HUES48 (cell line): ENCODE data around the gene PRR12.

Source experiments
- H3K27ac ChIP-seq: one replicate; pipeline ENCODE4 v1.7.0; 2013; ENCODE audit warnings: low read depth, low read length, inconsistent platforms
- H3K27me3 ChIP-seq: 2 replicates; pipeline ENCODE4 v1.6.1; 2013; ENCODE audit warnings: mild to moderate bottlenecking, low read length; ENCODE audit not compliant: control insufficient read depth, insufficient read depth
- H3K36me3 ChIP-seq: 2 replicates; pipeline ENCODE4 v1.6.1; 2013; ENCODE audit warnings: low read length; ENCODE audit not compliant: control insufficient read depth, insufficient read depth
- H3K4me1 ChIP-seq: 2 replicates; pipeline ENCODE4 v1.6.1; 2013; ENCODE audit warnings: mild to moderate bottlenecking, low read length; ENCODE audit not compliant: control insufficient read depth, insufficient read depth
- H3K4me3 ChIP-seq: 2 replicates; pipeline ENCODE4 v1.5.1; 2013; ENCODE audit warnings: mild to moderate bottlenecking, low read depth, low read length
- H3K9ac ChIP-seq: 2 replicates; pipeline ENCODE4 v1.6.1; 2013; ENCODE audit warnings: mild to moderate bottlenecking, low read depth, low read length, moderate library complexity
- H3K9me3 ChIP-seq: 2 replicates; pipeline ENCODE4 v1.6.1; 2013; ENCODE audit warnings: low read length; ENCODE audit not compliant: control insufficient read depth, insufficient read depth

PRR12 gene

DNA sequence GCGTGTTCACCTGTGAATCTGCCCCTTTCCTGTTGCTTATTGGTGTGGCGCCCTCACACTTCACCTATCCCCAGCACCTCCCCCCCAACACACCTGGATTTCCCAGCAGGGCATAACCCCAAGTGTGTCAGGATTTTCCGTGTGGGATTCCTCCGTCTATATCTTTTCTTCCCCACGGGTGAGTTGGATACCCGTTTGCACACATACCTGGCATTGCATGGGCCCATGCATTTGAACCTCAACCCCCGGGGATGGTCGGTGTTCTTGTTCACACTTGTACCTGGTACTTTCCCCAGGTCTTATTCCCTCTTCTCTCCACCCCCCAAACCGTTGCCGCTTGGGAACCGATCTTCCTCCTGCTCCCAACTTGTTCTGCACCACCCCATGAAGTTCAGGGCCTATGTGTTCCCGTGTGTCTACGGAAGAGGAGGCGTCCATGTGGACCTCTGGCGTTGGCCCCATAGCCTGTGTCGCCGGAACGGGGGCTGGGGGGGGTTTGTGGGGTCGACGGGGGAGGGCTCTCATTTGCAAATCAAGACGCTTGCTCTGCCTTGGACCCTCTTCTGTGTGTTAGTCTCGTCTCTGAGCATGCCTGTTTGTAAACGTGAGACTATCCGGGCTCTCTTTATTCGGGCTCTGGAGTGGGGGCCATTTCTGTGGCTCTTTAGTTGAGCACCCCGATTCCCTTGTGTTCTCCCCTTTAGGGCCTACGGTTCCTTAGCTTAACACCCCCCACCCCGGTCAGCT is 1.7 kb downstream of the PRR12 start:
- Histone ChIP-seq H3K9me3 (no peaks in the 10 kb centered on the region), H3K27ac (peak overlapping the region; percentile 99), H3K27me3 (no peaks in the 10 kb centered on the region), H3K36me3 (peaks cover 36% of the 10 kb centered on the region), H3K9ac (peak overlapping the region; percentile 86), H3K4me1 (peaks cover 6% of the 10 kb centered on the region), H3K4me3 (peak overlapping the region; percentile 75)

DNA sequence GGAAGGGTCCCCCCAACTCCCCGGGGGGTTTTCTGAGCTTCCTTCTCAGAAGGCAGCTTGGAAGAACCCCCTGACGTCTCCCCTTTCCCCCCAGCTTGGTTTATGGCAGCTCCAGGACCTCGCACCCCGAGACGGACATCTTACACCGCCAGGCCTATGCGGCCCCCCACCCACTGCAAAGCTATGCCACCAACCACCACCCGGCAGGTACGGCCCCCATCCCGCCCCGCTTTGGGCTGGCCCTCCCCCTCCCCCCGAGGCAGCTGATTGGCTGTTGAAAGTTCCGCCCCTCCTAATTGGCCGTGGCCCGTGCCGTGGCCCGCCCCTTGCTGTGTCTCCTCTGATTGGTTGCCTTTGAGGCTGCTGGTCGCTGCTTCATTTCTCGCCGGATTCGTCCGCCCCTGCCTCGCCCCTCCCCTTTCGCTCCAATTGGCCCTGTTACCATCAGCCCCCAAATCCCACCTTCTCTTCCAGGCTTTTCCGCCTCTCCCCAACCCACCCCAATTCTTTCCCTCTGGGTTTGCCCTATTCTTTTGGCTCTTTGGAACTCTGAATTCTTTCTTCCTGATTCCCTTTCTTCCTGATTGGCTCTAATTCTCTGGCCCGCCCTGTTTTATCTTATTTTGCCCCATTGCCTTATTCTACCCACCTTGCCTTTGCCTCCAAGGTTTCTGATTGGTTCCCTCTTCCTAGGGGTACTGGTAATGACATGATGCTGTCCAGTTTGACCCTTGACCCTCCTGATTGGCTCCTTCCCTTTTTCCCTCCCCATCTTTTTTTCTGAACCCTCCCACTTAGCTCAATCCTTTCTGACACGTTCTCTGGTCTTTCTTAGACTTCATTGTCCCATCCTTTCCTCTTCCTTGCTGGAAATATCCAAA is 2.5 kb downstream of the PRR12 start:
- H3K27me3 ChIP-seq, result no peaks in the 10 kb centered on the region
- H3K9me3 ChIP-seq, result no peaks in the 10 kb centered on the region
- peak overlapping the region; percentile 75 for H3K4me3 ChIP-seq
- peak overlapping the region; percentile 99 for H3K27ac ChIP-seq
- H3K9ac ChIP-seq, result no peak overlapping the region
- H3K36me3 ChIP-seq, result peaks cover 42% of the 10 kb centered on the region
- H3K4me1 ChIP-seq, result peaks cover 6% of the 10 kb centered on the region

DNA sequence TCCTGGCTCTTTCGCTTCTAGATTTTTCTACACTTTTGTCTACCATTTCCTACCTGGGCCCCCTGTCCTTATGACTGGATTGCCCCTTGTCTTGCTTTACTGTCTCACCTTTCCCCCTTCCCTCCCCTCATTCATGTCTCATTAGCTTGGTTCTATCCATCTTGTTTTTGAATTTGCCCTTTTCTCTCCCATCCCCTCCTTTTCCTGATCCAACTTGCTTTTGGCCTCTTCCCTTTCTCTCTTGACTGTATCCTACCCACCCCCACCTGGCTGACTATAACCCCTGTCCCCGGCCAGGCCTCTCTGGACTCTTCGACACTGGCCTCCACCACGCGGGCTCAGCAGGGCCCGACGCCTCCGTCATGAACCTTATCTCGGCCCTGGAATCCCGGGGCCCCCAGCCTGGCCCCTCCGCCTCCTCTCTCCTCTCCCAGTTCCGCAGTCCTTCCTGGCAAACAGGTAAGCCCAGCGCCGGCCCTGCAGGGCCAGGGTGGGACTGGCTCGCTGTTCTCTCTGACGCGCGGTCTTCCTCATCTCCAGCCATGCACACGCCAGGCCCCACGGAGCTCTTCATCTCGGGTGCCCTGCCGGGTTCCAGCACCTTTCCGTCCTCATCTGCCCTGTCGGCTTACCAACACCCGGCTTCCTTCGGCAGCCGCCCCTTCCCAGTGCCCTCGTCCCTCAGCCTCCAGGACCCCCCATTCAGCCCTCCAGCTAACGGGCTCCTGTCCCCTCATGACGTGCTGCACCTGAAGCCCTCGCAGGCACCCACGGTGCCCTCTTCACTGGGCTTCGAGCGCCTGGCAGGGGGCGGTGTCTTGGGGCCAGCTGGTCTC is 3.4 kb downstream of the PRR12 start:
- Histone ChIP-seq H3K27ac (no peak overlapping the region), H3K9ac (no peak overlapping the region), H3K36me3 (peaks cover 51% of the 10 kb centered on the region), H3K9me3 (no peaks in the 10 kb centered on the region), H3K27me3 (no peaks in the 10 kb centered on the region), H3K4me3 (peak overlapping the region; percentile 46), H3K4me1 (peaks cover 6% of the 10 kb centered on the region)

DNA sequence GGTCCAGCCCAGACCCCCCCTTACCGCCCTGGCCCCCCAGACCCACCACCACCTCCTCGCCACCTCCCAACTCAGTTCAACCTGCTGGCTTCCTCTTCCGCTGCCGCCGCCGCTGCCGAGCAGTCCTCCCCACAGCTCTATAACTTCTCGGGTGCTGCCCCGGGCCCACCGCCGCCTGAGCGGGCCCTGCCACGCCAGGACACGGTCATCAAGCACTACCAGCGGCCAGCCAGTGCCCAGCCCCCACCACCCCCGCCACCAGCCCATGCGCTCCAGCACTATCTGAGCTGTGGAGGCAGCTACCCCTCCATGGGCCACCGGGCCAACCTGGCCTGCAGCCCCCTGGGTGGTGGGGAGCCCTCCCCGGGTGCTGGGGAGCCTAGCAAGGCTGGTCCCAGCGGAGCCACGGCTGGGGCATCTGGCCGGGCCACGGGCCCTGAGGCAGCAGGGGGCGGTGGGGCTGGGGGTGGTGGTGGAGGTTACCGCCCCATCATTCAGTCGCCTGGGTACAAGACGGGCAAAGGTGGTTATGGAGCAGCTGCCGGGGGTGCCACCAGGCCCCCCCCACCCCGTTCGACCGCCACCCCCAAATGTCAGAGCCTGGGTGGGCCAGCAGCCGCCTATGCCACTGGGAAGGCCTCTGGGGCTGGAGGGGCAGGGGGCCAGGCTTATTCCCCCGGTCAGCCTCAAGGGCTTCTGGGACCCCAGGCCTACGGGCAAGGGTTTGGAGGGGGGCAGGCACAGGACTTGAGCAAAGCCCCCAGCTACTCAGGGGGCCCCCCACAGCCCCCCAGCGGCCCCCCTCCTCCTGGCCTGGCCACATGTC is 4.2 kb downstream of the PRR12 start:
- H3K27ac ChIP-seq, result no peak overlapping the region
- H3K36me3 ChIP-seq, result peaks cover 59% of the 10 kb centered on the region

DNA sequence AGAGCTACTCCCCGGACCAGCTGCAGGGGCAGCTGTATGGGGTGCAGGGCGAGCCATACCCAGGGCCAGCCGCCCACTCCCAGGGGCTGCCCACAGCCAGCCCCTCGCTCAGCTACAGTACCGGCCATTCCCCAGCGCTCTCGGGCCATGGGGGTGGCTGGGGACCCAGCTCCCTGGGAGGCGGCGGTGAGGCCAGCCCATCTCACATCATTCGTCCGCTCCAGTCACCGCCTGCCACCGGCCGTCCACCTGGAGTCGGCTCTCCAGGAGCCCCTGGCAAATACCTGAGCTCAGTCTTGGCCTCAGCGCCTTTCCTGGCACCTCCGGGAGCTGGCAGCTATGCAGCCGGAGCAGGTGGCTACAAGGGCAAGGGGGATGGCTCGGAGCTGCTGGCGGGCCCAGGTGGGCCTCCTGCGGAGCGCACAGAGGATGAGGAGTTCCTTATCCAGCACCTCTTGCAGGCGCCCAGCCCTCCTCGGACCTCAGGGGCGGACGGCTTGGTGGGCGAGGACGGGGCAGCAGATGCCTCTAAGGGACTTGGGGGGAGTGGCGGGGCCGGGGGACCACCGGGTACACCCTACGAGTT is 4.9 kb downstream of the PRR12 start:
- H3K36me3 ChIP-seq, result peaks cover 66% of the 10 kb centered on the region

More for the DNA sequence above, 4.2 kb downstream of the PRR12 start:
- Histone ChIP-seq H3K27me3 (no peaks in the 10 kb centered on the region), H3K9me3 (no peaks in the 10 kb centered on the region), H3K4me1 (peaks cover 6% of the 10 kb centered on the region), H3K4me3 (no peak overlapping the region), H3K9ac (no peak overlapping the region)

DNA sequence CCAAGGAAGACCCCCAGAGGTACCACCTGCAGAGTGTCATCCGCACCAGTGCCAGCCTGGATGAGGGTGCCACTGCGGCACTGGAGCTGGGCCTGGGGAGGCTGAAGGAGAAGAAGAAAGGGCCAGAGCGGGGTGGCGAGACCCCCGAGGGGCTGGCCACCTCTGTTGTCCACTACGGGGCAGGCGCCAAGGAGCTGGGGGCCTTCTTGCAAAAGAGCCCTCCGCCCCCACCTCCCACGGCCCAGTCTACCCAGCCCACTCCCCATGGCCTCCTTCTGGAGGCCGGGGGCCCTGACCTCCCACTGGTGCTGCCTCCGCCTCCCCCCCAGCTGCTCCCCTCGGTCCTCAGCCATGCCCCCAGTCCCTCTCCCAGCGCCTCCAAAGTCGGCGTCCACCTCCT is 5.4 kb downstream of the PRR12 start:
- peaks cover 71% of the 10 kb centered on the region for H3K36me3 ChIP-seq
- H3K4me1 ChIP-seq, result peaks cover 6% of the 10 kb centered on the region
- no peak overlapping the region for H3K27ac ChIP-seq
- no peak overlapping the region for H3K9ac ChIP-seq
- H3K9me3 ChIP-seq, result no peaks in the 10 kb centered on the region
- H3K27me3 ChIP-seq, result no peaks in the 10 kb centered on the region
- H3K4me3 ChIP-seq, result no peak overlapping the region

More for the DNA sequence above, 4.9 kb downstream of the PRR12 start:
- H3K27ac ChIP-seq, result no peak overlapping the region
- H3K27me3 ChIP-seq, result no peaks in the 10 kb centered on the region
- no peak overlapping the region for H3K9ac ChIP-seq
- no peak overlapping the region for H3K4me3 ChIP-seq
- no peaks in the 10 kb centered on the region for H3K9me3 ChIP-seq
- H3K4me1 ChIP-seq, result peaks cover 6% of the 10 kb centered on the region

DNA sequence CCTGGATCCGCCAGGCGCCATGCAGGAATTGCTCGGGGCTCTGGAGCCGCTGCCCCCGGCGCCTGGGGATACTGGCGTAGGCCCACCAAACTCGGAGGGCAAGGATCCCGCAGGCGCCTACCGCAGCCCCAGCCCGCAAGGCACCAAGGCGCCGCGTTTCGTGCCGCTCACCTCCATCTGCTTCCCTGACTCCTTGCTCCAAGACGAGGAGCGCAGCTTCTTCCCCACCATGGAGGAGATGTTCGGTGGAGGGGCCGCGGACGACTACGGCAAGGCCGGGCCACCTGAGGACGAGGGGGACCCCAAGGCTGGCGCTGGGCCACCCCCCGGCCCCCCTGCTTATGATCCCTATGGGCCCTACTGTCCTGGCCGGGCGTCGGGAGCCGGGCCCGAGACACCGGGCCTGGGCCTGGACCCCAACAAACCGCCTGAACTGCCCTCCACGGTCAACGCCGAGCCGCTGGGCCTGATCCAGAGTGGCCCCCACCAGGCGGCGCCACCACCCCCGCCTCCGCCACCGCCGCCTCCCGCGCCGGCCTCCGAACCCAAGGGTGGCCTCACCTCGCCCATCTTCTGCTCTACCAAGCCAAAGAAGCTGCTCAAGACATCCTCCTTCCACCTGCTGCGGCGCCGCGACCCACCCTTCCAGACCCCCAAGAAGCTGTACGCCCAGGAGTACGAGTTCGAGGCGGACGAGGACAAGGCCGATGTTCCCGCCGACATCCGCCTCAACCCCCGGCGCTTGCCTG is 6.1 kb downstream of the PRR12 start:
- H3K4me3 ChIP-seq, result no peak overlapping the region
- no peak overlapping the region for H3K27ac ChIP-seq
- no peaks in the 10 kb centered on the region for H3K27me3 ChIP-seq
- peaks cover 77% of the 10 kb centered on the region for H3K36me3 ChIP-seq
- H3K9me3 ChIP-seq, result no peaks in the 10 kb centered on the region
- no peak overlapping the region for H3K9ac ChIP-seq
- H3K4me1 ChIP-seq, result peaks cover 6% of the 10 kb centered on the region

DNA sequence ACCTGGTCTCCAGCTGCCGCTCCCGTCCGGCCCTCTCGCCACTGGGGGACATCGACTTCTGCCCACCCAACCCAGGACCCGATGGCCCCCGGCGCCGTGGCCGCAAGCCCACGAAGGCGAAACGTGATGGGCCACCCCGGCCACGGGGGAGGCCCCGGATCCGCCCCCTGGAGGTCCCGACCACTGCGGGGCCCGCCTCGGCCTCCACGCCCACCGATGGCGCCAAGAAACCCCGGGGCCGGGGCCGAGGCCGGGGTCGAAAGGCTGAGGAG is 6.7 kb downstream of the PRR12 start:
- H3K4me1 ChIP-seq, result peaks cover 6% of the 10 kb centered on the region
- no peak overlapping the region for H3K9ac ChIP-seq
- H3K27me3 ChIP-seq, result no peaks in the 10 kb centered on the region
- peaks cover 82% of the 10 kb centered on the region for H3K36me3 ChIP-seq
- H3K27ac ChIP-seq, result no peak overlapping the region
- no peak overlapping the region for H3K4me3 ChIP-seq
- no peaks in the 10 kb centered on the region for H3K9me3 ChIP-seq

DNA sequence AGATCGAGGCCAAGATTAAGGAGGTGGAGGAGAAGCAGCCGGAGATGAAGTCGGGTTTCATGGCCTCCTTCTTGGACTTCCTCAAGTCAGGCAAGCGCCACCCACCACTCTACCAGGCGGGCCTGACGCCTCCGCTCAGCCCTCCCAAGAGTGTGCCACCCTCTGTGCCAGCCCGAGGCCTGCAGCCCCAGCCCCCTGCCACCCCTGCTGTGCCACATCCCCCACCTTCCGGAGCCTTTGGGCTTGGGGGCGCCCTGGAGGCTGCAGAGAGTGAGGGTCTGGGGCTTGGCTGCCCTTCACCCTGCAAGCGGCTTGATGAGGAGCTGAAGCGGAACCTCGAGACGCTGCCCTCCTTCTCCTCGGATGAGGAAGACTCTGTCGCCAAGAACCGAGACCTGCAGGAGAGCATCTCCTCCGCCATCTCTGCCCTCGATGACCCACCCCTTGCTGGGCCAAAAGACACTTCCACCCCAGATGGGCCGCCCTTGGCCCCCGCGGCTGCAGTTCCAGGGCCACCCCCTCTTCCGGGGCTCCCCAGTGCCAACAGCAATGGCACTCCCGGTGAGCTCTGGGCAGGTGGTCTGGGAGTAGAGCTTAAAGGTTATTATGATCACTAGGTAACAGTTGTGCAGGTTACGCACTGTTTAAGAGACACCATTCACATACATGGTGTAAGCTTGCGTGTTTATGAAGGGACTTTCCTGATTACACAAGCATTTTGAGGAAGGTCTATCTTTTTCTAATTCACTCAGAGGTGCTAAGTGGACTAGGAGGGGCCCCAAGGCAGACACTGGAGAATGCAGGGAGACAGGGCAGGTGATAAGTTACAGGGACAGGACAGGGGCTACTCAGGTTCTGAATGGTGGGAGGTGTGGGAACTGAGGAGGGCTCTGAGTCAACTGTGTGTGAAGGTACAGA is 8.7 kb downstream of the PRR12 start:
- Histone ChIP-seq H3K9ac (no peak overlapping the region), H3K36me3 (peaks cover 90% of the 10 kb centered on the region)

More for the DNA sequence above, 8.7 kb downstream of the PRR12 start:
- no peaks in the 10 kb centered on the region for H3K9me3 ChIP-seq
- H3K27ac ChIP-seq, result no peak overlapping the region
- H3K4me1 ChIP-seq, result no peaks in the 10 kb centered on the region
- H3K27me3 ChIP-seq, result no peaks in the 10 kb centered on the region
- H3K4me3 ChIP-seq, result no peak overlapping the region
